Stimulated activated CD8-positive, alpha-beta memory T cell treated with anti-CD3 and anti-CD28 coated beads, Interleukin-7, amount 100 ng/mL, for 1 hour (primary cell): ENCODE results near the gene NFYC.

Experiments used
- DNase-seq, 2 donors: peaks; one replicate each; pipeline ENCODE4 v3.0.0-alpha.2; 2020; ENCODE audit warnings: low read depth in 2 of 2

Gene NFYC

GRCh38 chr1:40798366-40799281, 107.1 kb downstream of the NFYC start:
- DNase-seq = no peak

- no peak for DNase-seq
Measured at GRCh38 chr1:40799351-40799867, 107.9 kb downstream of the NFYC start.

GRCh38 chr1:40801742-40802077, 110.2 kb downstream of the NFYC start:
- DNase-seq = no peak

- peak; percentile 66 to 77 for DNase-seq
Measured at GRCh38 chr1:40802078-40802741, 110.7 kb downstream of the NFYC start.

- DNase-seq = no peak
Measured at GRCh38 chr1:40802742-40803113, 111.2 kb downstream of the NFYC start.

- no peak for DNase-seq
Measured at GRCh38 chr1:40803447-40803846, 111.9 kb downstream of the NFYC start.

- DNase-seq = no peak
Measured at GRCh38 chr1:40803902-40804301, 112.4 kb downstream of the NFYC start.

- DNase-seq = no peak
Measured at GRCh38 chr1:40806240-40806639, 114.7 kb downstream of the NFYC start.

- no peak for DNase-seq
Measured at GRCh38 chr1:40806731-40807695, 115.5 kb downstream of the NFYC start.

- DNase-seq = no peak
Measured at GRCh38 chr1:40808002-40808401, 116.5 kb downstream of the NFYC start.

GRCh38 chr1:40808444-40808843, 116.9 kb downstream of the NFYC start:
- no peak for DNase-seq

- DNase-seq = no peak
Measured at GRCh38 chr1:40808909-40809308, 117.4 kb downstream of the NFYC start.

GRCh38 chr1:40810927-40811326, 119.4 kb downstream of the NFYC start:
- DNase-seq = no peak

- no peak for DNase-seq
Measured at GRCh38 chr1:40815420-40815819, 123.9 kb downstream of the NFYC start.

- no peak for DNase-seq
Measured at GRCh38 chr1:40817791-40818263, 126.3 kb downstream of the NFYC start.

GRCh38 chr1:40818264-40818961, 126.9 kb downstream of the NFYC start:
- peak; percentile 58 to 68 for DNase-seq

GRCh38 chr1:40819101-40819500, 127.6 kb downstream of the NFYC start:
- DNase-seq = no peak

GRCh38 chr1:40820251-40820797, 128.8 kb downstream of the NFYC start:
- DNase-seq = no peak
